GM23338 (cell line): ENCODE results near the gene POP7. TPM values are rescaled to one million over a fixed set of nuclear protein-coding genes. Genes with fewer than 3 reads are reported as not detected.
"Not testable (repeated sequence)": the region's sequence is repeated elsewhere in the genome, so short reads cannot be mapped to it uniquely, and the experiment has no call there.

Source experiments
- ATAC-seq: fragments of 200-7000 bp; cut with Tn5 transposase; 3 replicates; pipeline ENCODE4 v1.9.1; 2020
- DNase-seq: peaks from one replicate; pipeline ENCODE4 v3.0.0-alpha.2; 2015; ENCODE audit warnings: low spot score
- H2AFZ ChIP-seq: fragments of 200-600 bp; sonication (generic); 2 replicates; pipeline ENCODE4 v1.8.0; 2016; ENCODE audit warnings: antibody characterized with exemption, mild to moderate bottlenecking, moderate library complexity
- H3F3A ChIP-seq: fragments of 200-600 bp; sonication (generic); replicated peaks from 2 replicates; pipeline ENCODE4 v1.8.0; 2017; ENCODE audit warnings: antibody characterized with exemption, mixed run types, low read depth
- H3K27ac ChIP-seq: fragments of 200-600 bp; sonication (generic); 2 replicates; pipeline ENCODE4 v1.6.1; 2016; ENCODE audit warnings: low read depth
- H3K27me3 ChIP-seq: fragments of 200-600 bp; sonication (generic); 2 replicates; pipeline ENCODE4 v1.8.0; 2016; ENCODE audit warnings: mild to moderate bottlenecking, mixed run types, moderate library complexity; ENCODE audit not compliant: insufficient read depth
- H3K36me3 ChIP-seq: fragments of 200-600 bp; sonication (generic); 2 replicates; pipeline ENCODE4 v1.8.0; 2016; ENCODE audit warnings: mild to moderate bottlenecking; ENCODE audit not compliant: insufficient read depth
- H3K4me1 ChIP-seq: fragments of 200-600 bp; sonication (generic); 2 replicates; pipeline ENCODE4 v1.8.0; 2016; ENCODE audit warnings: mild to moderate bottlenecking, moderate library complexity; ENCODE audit not compliant: insufficient read depth
- H3K4me2 ChIP-seq: fragments of 200-600 bp; sonication (generic); 2 replicates; pipeline ENCODE4 v1.7.1; 2017; ENCODE audit warnings: mixed run types
- H3K4me3 ChIP-seq: fragments of 200-600 bp; sonication (generic); 2 replicates; pipeline ENCODE4 v1.6.1; 2016; ENCODE audit warnings: mixed run types
- H3K79me2 ChIP-seq: fragments of 200-600 bp; sonication (generic); replicated peaks from 2 replicates; pipeline ENCODE4 v1.8.0; 2017; ENCODE audit warnings: mild to moderate bottlenecking; ENCODE audit not compliant: insufficient read depth
- H3K9me2 ChIP-seq: fragments of 200-600 bp; sonication (generic); 2 replicates; pipeline ENCODE4 v1.8.0; 2017; ENCODE audit not compliant: insufficient read depth
- H4K20me1 ChIP-seq: fragments of 200-600 bp; sonication (generic); replicated peaks from 2 replicates; pipeline ENCODE4 v1.8.0; 2017; ENCODE audit warnings: mild to moderate bottlenecking; ENCODE audit not compliant: insufficient read depth
- H3K27ac Mint-ChIP-seq: 2 replicates; pipeline ENCODE4 v1.8.0; 2020; ENCODE audit warnings: inconsistent platforms, mild to moderate bottlenecking, moderate library complexity, mixed read lengths
- H3K27me3 Mint-ChIP-seq: 3 replicates; pipeline ENCODE4 v1.8.0; 2022; ENCODE audit warnings: low read depth, mild to moderate bottlenecking, moderate library complexity, mixed read lengths, inconsistent platforms; ENCODE audit not compliant: insufficient read depth, poor library complexity
- H3K36me3 Mint-ChIP-seq: 3 replicates; pipeline ENCODE4 v1.8.0; 2021; ENCODE audit warnings: low read depth, mild to moderate bottlenecking, inconsistent platforms, moderate library complexity, mixed read lengths
- H3K4me1 Mint-ChIP-seq: 3 replicates; pipeline ENCODE4 v1.8.0; 2020; ENCODE audit warnings: mild to moderate bottlenecking, inconsistent platforms, mixed read lengths
- H3K4me3 Mint-ChIP-seq: 3 replicates; pipeline ENCODE4 v1.8.0; 2021; ENCODE audit warnings: moderate library complexity, mild to moderate bottlenecking, inconsistent platforms, mixed read lengths
- H3K9me3 Mint-ChIP-seq: 3 replicates; pipeline ENCODE4 v1.8.0; 2020; ENCODE audit warnings: moderate library complexity, mild to moderate bottlenecking, inconsistent platforms, mixed read lengths
- EZH2phosphoT487 ChIP-seq: fragments of 200-600 bp; sonication (generic); IDR thresholded peaks from one replicate; pipeline ENCODE4 v1.8.1; 2018; ENCODE audit warnings: antibody characterized with exemption; ENCODE audit not compliant: unreplicated experiment
- NANOG ChIP-seq: IDR thresholded peaks from 2 replicates; pipeline ENCODE4 v1.6.1; 2016; ENCODE audit warnings: antibody characterized with exemption, borderline replicate concordance
- STAT1 ChIP-seq: IDR thresholded peaks from one replicate; pipeline ENCODE4 v1.6.1; 2016; ENCODE audit warnings: antibody characterized with exemption; ENCODE audit not compliant: unreplicated experiment
- ZNF331 ChIP-seq: fragments of 250-450 bp; sonication (Bioruptor Pico); IDR thresholded peaks from 2 replicates; pipeline ENCODE4 v1.5.0; 2020; ENCODE audit warnings: low read depth, mild to moderate bottlenecking, moderate library complexity
- polyA plus RNA-seq: library from polyadenylated mRNA; unstranded; fragments of >200 nt; fragmentation: Nextera tagmentation; extraction: Ambion mirVana; gene quantifications from 2 replicates; pipeline ENCODE4 v1.2.1, GENCODE V29; 2016
- total RNA-seq: library from RNA; depleted of rRNA; stranded (reverse); fragments of >200 nt; shearing (Covaris generic); gene quantifications from 2 replicates; pipeline ENCODE4 v1.2.3, GENCODE V29; 2014
- TF ChIP-seq, protein P1 (sequence below): fragments of 250-450 bp; sonication (Bioruptor Pico); IDR thresholded peaks from 2 replicates; pipeline ENCODE4 v1.5.0; 2020; ENCODE audit warnings: mild to moderate bottlenecking, moderate library complexity
- TF ChIP-seq, protein P2 (sequence below), 2 experiments: fragments of 200-600 bp in 1 of 2; sonication (generic) in 1 of 2; conservative IDR thresholded peaks; 2 replicates each; pipeline versions ENCODE4 v1.5.1 to v1.6.1; 2016 to 2017; ENCODE audit warnings: antibody characterized with exemption in 2 of 2, low read depth in 2 of 2, mild to moderate bottlenecking in 2 of 2, moderate library complexity in 1 of 2
- TF ChIP-seq, protein P3 (sequence below): IDR thresholded peaks from one replicate; pipeline ENCODE4 v1.6.1; 2018; ENCODE audit warnings: antibody characterized with exemption; ENCODE audit not compliant: unreplicated experiment
- TF ChIP-seq, protein P4 (sequence below): IDR thresholded peaks from 2 replicates; pipeline ENCODE4 v1.6.1; 2016; ENCODE audit warnings: antibody characterized with exemption

POP7 gene
- total and polyA plus RNA-seq, 2 experiments from 2014 or later, result 110 to 216 TPM

DNA sequence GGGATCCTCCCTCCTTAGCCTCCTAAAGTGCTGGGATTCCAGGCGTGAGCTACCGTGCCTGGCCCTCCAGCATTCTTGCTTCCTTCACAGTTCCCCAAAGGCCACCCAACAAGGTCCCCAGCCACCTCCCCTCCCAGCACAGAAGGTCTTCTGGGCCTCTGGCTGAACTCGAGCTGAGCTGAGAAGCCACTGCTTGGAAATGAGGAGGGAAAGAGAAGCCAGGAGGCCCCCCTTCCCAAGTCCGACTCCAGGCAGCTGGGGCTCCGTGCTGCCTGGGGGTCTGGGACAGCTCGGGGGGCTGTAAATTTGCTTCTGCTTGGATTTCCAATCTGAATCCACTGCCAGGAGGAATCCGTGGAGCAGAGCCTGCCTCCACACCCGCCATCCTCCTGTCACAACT lies 8.8 kb downstream of the POP7 start:
- Histone ChIP-seq H3K79me2 (no peaks in the 10 kb centered on the region), H3K36me3 (no peaks in the 10 kb centered on the region), H4K20me1 (no peaks in the 10 kb centered on the region), H3K4me3 (no peak overlapping the region), H2AFZ (no peak overlapping the region), H3K4me1 (no peaks in the 10 kb centered on the region), H3K4me2 (no peak overlapping the region), H3K27ac (no peak overlapping the region), H3K27me3 (peaks cover 8% of the 10 kb centered on the region), H3F3A (no peaks in the 10 kb centered on the region), H3K9me2 (no peaks in the 10 kb centered on the region)
- TF ChIP-seq, protein P1, sequence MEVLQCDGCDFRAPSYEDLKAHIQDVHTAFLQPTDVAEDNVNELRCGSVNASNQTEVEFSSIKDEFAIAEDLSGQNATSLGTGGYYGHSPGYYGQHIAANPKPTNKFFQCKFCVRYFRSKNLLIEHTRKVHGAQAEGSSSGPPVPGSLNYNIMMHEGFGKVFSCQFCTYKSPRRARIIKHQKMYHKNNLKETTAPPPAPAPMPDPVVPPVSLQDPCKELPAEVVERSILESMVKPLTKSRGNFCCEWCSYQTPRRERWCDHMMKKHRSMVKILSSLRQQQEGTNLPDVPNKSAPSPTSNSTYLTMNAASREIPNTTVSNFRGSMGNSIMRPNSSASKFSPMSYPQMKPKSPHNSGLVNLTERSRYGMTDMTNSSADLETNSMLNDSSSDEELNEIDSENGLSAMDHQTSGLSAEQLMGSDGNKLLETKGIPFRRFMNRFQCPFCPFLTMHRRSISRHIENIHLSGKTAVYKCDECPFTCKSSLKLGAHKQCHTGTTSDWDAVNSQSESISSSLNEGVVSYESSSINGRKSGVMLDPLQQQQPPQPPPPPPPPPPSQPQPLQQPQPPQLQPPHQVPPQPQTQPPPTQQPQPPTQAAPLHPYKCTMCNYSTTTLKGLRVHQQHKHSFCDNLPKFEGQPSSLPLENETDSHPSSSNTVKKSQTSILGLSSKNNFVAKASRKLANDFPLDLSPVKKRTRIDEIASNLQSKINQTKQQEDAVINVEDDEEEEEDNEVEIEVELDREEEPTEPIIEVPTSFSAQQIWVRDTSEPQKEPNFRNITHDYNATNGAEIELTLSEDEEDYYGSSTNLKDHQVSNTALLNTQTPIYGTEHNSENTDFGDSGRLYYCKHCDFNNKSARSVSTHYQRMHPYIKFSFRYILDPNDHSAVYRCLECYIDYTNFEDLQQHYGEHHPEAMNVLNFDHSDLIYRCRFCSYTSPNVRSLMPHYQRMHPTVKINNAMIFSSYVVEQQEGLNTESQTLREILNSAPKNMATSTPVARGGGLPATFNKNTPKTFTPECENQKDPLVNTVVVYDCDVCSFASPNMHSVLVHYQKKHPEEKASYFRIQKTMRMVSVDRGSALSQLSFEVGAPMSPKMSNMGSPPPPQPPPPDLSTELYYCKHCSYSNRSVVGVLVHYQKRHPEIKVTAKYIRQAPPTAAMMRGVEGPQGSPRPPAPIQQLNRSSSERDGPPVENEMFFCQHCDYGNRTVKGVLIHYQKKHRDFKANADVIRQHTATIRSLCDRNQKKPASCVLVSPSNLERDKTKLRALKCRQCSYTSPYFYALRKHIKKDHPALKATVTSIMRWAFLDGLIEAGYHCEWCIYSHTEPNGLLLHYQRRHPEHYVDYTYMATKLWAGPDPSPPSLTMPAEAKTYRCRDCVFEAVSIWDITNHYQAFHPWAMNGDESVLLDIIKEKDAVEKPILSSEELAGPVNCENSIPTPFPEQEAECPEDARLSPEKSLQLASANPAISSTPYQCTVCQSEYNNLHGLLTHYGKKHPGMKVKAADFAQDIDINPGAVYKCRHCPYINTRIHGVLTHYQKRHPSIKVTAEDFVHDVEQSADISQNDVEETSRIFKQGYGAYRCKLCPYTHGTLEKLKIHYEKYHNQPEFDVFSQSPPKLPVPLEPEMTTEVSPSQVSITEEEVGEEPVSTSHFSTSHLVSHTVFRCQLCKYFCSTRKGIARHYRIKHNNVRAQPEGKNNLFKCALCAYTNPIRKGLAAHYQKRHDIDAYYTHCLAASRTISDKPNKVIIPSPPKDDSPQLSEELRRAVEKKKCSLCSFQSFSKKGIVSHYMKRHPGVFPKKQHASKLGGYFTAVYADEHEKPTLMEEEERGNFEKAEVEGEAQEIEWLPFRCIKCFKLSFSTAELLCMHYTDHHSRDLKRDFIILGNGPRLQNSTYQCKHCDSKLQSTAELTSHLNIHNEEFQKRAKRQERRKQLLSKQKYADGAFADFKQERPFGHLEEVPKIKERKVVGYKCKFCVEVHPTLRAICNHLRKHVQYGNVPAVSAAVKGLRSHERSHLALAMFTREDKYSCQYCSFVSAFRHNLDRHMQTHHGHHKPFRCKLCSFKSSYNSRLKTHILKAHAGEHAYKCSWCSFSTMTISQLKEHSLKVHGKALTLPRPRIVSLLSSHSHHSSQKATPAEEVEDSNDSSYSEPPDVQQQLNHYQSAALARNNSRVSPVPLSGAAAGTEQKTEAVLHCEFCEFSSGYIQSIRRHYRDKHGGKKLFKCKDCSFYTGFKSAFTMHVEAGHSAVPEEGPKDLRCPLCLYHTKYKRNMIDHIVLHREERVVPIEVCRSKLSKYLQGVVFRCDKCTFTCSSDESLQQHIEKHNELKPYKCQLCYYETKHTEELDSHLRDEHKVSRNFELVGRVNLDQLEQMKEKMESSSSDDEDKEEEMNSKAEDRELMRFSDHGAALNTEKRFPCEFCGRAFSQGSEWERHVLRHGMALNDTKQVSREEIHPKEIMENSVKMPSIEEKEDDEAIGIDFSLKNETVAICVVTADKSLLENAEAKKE (CRISPR knock-in tag), result no peak
- TF ChIP-seq EZH2phosphoT487 (no peak), NANOG (no peak), ZNF331 (CRISPR knock-in tag) (no peak), STAT1 (no peak)
- TF ChIP-seq, protein P2, sequence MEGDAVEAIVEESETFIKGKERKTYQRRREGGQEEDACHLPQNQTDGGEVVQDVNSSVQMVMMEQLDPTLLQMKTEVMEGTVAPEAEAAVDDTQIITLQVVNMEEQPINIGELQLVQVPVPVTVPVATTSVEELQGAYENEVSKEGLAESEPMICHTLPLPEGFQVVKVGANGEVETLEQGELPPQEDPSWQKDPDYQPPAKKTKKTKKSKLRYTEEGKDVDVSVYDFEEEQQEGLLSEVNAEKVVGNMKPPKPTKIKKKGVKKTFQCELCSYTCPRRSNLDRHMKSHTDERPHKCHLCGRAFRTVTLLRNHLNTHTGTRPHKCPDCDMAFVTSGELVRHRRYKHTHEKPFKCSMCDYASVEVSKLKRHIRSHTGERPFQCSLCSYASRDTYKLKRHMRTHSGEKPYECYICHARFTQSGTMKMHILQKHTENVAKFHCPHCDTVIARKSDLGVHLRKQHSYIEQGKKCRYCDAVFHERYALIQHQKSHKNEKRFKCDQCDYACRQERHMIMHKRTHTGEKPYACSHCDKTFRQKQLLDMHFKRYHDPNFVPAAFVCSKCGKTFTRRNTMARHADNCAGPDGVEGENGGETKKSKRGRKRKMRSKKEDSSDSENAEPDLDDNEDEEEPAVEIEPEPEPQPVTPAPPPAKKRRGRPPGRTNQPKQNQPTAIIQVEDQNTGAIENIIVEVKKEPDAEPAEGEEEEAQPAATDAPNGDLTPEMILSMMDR (conservative IDR thresholded peaks at IDR 0.05; ENCODE audit: low read depth in 2 of 2), result no peak
- TF ChIP-seq, protein P3, sequence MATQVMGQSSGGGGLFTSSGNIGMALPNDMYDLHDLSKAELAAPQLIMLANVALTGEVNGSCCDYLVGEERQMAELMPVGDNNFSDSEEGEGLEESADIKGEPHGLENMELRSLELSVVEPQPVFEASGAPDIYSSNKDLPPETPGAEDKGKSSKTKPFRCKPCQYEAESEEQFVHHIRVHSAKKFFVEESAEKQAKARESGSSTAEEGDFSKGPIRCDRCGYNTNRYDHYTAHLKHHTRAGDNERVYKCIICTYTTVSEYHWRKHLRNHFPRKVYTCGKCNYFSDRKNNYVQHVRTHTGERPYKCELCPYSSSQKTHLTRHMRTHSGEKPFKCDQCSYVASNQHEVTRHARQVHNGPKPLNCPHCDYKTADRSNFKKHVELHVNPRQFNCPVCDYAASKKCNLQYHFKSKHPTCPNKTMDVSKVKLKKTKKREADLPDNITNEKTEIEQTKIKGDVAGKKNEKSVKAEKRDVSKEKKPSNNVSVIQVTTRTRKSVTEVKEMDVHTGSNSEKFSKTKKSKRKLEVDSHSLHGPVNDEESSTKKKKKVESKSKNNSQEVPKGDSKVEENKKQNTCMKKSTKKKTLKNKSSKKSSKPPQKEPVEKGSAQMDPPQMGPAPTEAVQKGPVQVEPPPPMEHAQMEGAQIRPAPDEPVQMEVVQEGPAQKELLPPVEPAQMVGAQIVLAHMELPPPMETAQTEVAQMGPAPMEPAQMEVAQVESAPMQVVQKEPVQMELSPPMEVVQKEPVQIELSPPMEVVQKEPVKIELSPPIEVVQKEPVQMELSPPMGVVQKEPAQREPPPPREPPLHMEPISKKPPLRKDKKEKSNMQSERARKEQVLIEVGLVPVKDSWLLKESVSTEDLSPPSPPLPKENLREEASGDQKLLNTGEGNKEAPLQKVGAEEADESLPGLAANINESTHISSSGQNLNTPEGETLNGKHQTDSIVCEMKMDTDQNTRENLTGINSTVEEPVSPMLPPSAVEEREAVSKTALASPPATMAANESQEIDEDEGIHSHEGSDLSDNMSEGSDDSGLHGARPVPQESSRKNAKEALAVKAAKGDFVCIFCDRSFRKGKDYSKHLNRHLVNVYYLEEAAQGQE, result no peak
- TF ChIP-seq, protein P4, sequence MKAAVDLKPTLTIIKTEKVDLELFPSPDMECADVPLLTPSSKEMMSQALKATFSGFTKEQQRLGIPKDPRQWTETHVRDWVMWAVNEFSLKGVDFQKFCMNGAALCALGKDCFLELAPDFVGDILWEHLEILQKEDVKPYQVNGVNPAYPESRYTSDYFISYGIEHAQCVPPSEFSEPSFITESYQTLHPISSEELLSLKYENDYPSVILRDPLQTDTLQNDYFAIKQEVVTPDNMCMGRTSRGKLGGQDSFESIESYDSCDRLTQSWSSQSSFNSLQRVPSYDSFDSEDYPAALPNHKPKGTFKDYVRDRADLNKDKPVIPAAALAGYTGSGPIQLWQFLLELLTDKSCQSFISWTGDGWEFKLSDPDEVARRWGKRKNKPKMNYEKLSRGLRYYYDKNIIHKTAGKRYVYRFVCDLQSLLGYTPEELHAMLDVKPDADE, result no peak
- Mint-ChIP-seq H3K27ac (no peak overlapping the region), H3K4me3 (no peak overlapping the region), H3K4me1 (no peaks in the 10 kb centered on the region), H3K27me3 (peaks cover 15% of the 10 kb centered on the region), H3K36me3 (no peaks in the 10 kb centered on the region; the same call in 2 of the 3 replicates), H3K9me3 (peaks cover 2% of the 10 kb centered on the region; the same call in 1 of the 3 replicates)
- ATAC-seq (no peak), DNase-seq (no peak)

DNA sequence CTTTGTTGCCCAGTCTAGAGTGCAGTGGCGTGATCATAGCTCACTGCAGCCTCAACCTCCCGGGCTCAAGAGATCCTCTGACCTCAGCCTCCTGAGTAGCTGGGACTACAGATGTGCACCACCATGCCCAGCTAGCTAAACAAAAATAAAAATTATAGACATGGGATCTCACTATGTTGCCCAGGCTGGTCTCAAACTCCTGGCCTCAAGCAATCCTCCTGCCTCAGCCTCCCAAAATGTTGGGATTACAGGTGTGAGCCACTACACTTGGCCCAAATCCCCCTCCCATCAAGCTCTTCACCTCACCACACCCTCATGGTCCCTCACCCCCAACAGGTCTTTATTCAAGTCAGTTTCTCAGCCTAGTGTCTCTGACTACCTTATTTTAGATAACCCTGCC lies 11.2 kb downstream of the POP7 start:
- not testable (repeated sequence) for H3K9me3 Mint-ChIP-seq, H3K27ac ChIP-seq, ATAC-seq, H3K4me3 Mint-ChIP-seq, H3K36me3 ChIP-seq, H3K36me3 Mint-ChIP-seq, H3K27ac Mint-ChIP-seq, H4K20me1 ChIP-seq, H3F3A ChIP-seq, DNase-seq, H3K4me1 Mint-ChIP-seq, H3K79me2 ChIP-seq, H3K4me2 ChIP-seq, H3K4me1 ChIP-seq, H3K4me3 ChIP-seq, H2AFZ ChIP-seq, H3K9me2 ChIP-seq
- H3K27me3 Mint-ChIP-seq, result peaks cover 33% of the 10 kb centered on the region
- peaks cover 31% of the 10 kb centered on the region for H3K27me3 ChIP-seq
